H9 (cell line): Measurements from ENCODE around the gene FOXD2. TPM values are rescaled to one million over a fixed set of nuclear protein-coding genes. Genes with fewer than 3 reads are reported as not detected.

Experiments
- DNase-seq: peaks from one replicate; pipeline ENCODE4 v3.0.0-alpha.2; 2017
- H2AFZ ChIP-seq: one replicate; pipeline ENCODE4 v1.6.1; 2013; ENCODE audit warnings: mild to moderate bottlenecking, low read length, control low read depth, moderate library complexity
- H2AK5ac ChIP-seq: 2 replicates; pipeline ENCODE4 v1.6.1; 2013; ENCODE audit warnings: low read length, control low read depth, mixed read lengths; ENCODE audit not compliant: insufficient read length
- H2BK120ac ChIP-seq: one replicate; pipeline ENCODE4 v1.6.1; 2013; ENCODE audit warnings: low read depth, mild to moderate bottlenecking, low read length, control low read depth, inconsistent platforms; ENCODE audit not compliant: poor library complexity, severe bottlenecking
- H2BK12ac ChIP-seq: 2 replicates; pipeline ENCODE4 v1.6.1; 2013; ENCODE audit warnings: low read length, control low read depth, mixed read lengths, low read depth; ENCODE audit not compliant: insufficient read length
- H2BK15ac ChIP-seq: 2 replicates; pipeline ENCODE4 v1.6.1; 2013; ENCODE audit warnings: low read depth, low read length, control low read depth
- H2BK20ac ChIP-seq: one replicate; pipeline ENCODE4 v1.6.1; 2013; ENCODE audit warnings: low read depth, mild to moderate bottlenecking, low read length, control low read depth, inconsistent platforms; ENCODE audit not compliant: poor library complexity, severe bottlenecking
- H2BK5ac ChIP-seq: 2 replicates; pipeline ENCODE4 v1.6.1; 2013; ENCODE audit warnings: low read length, control low read depth, mixed read lengths; ENCODE audit not compliant: insufficient read length
- H3K14ac ChIP-seq: 2 replicates; pipeline ENCODE4 v1.6.1; 2013; ENCODE audit warnings: low read length, control low read depth; ENCODE audit not compliant: insufficient read depth
- H3K18ac ChIP-seq: 2 replicates; pipeline ENCODE4 v1.6.1; 2013; ENCODE audit warnings: low read depth, mild to moderate bottlenecking, mixed read lengths, low read length, control low read depth; ENCODE audit not compliant: insufficient read length
- H3K23ac ChIP-seq: 2 replicates; pipeline ENCODE4 v1.6.1; 2013; ENCODE audit warnings: low read length, control low read depth, mixed read lengths, low read depth; ENCODE audit not compliant: insufficient read length
- H3K23me2 ChIP-seq: 2 replicates; pipeline ENCODE4 v1.6.1; 2013; ENCODE audit warnings: low read depth, mild to moderate bottlenecking, mixed read lengths, low read length, control low read depth; ENCODE audit not compliant: insufficient read length, poor library complexity, severe bottlenecking
- H3K27ac ChIP-seq: 2 replicates; pipeline ENCODE4 v1.5.1; 2013; ENCODE audit warnings: low read length, control low read depth, mixed read lengths, low read depth; ENCODE audit not compliant: insufficient read length
- H3K27me3 ChIP-seq: 2 replicates; pipeline ENCODE4 v1.6.1; 2013; ENCODE audit warnings: low read length, control low read depth, inconsistent platforms; ENCODE audit not compliant: insufficient read depth
- H3K4ac ChIP-seq: 2 replicates; pipeline ENCODE4 v1.6.1; 2013; ENCODE audit warnings: low read depth, mild to moderate bottlenecking, control low read depth, inconsistent platforms, low read length, moderate library complexity
- H3K4me1 ChIP-seq: 2 replicates; pipeline ENCODE4 v1.6.1; 2013; ENCODE audit warnings: low read length, control low read depth, inconsistent platforms; ENCODE audit not compliant: insufficient read depth
- H3K4me2 ChIP-seq: 2 replicates; pipeline ENCODE4 v1.6.1; 2013; ENCODE audit warnings: low read length, control low read depth, mixed read lengths; ENCODE audit not compliant: insufficient read length, insufficient read depth
- H3K56ac ChIP-seq: 2 replicates; pipeline ENCODE4 v1.6.1; 2013; ENCODE audit warnings: low read depth, mild to moderate bottlenecking, mixed read lengths, low read length, control low read depth; ENCODE audit not compliant: insufficient read length
- H3K79me1 ChIP-seq: 2 replicates; pipeline ENCODE4 v1.6.1; 2013; ENCODE audit warnings: low read depth, mild to moderate bottlenecking, moderate library complexity, low read length, control low read depth, inconsistent platforms; ENCODE audit not compliant: insufficient read depth, poor library complexity, severe bottlenecking
- H3K79me2 ChIP-seq: 2 replicates; pipeline ENCODE4 v1.6.1; 2013; ENCODE audit warnings: low read length, control low read depth, inconsistent platforms; ENCODE audit not compliant: insufficient read depth
- H3K9ac ChIP-seq: 2 replicates; pipeline ENCODE4 v1.6.1; 2013; ENCODE audit warnings: low read length, control low read depth, mixed read lengths; ENCODE audit not compliant: insufficient read length; ENCODE audit errors: extremely low read depth
- H3K9me3 ChIP-seq: one replicate; pipeline ENCODE4 v1.6.1; 2013; ENCODE audit warnings: low read depth, low read length, inconsistent platforms; ENCODE audit not compliant: control insufficient read depth
- H3T11ph ChIP-seq: one replicate; pipeline ENCODE4 v1.6.1; 2013; ENCODE audit warnings: mild to moderate bottlenecking, low read length, control low read depth, inconsistent platforms
- H4K20me1 ChIP-seq: one replicate; pipeline ENCODE4 v1.6.1; 2013; ENCODE audit not compliant: control insufficient read depth, insufficient read length, insufficient read depth
- H4K5ac ChIP-seq: 2 replicates; pipeline ENCODE4 v1.6.1; 2013; ENCODE audit warnings: low read depth, mild to moderate bottlenecking, mixed read lengths, low read length, control low read depth; ENCODE audit not compliant: insufficient read length
- H4K8ac ChIP-seq: replicated peaks from 2 replicates; pipeline ENCODE4 v1.6.1; 2013; ENCODE audit warnings: low read length, control low read depth, mixed read lengths, low read depth; ENCODE audit not compliant: insufficient read length
- H4K91ac ChIP-seq: 2 replicates; pipeline ENCODE4 v1.6.1; 2013; ENCODE audit warnings: low read depth, mild to moderate bottlenecking, moderate library complexity, mixed read lengths, low read length, control low read depth; ENCODE audit not compliant: insufficient read length
- H3K27ac Mint-ChIP-seq, 3 experiments: 2 replicates in 2 of 3; 3 replicates in 1 of 3; pipeline ENCODE4 v1.8.0; 2020 to 2021; ENCODE audit warnings: mixed read lengths in 3 of 3, mild to moderate bottlenecking in 1 of 3, moderate library complexity in 1 of 3
- H3K27me3 Mint-ChIP-seq: 2 replicates; pipeline ENCODE4 v1.8.0; 2021; ENCODE audit warnings: low read depth, mild to moderate bottlenecking, moderate library complexity, mixed read lengths
- H3K36me3 Mint-ChIP-seq, 3 experiments: 2 replicates in 2 of 3; 3 replicates in 1 of 3; pipeline ENCODE4 v1.8.0; 2020 to 2021; ENCODE audit warnings: low read depth in 3 of 3, mixed read lengths in 3 of 3; ENCODE audit not compliant: insufficient read depth in 1 of 3
- H3K4me1 Mint-ChIP-seq, 2 experiments: 2 replicates each; pipeline ENCODE4 v1.8.0; 2020; ENCODE audit warnings: mixed read lengths in 2 of 2
- H3K4me3 Mint-ChIP-seq, 2 experiments: 2 replicates in 1 of 2; 3 replicates in 1 of 2; pipeline ENCODE4 v1.8.0; 2020 to 2021; ENCODE audit warnings: mild to moderate bottlenecking in 2 of 2, mixed read lengths in 2 of 2, moderate library complexity in 1 of 2
- H3K9me3 Mint-ChIP-seq, 2 experiments: 2 replicates in 1 of 2; 3 replicates in 1 of 2; pipeline ENCODE4 v1.8.0; 2020; ENCODE audit warnings: mild to moderate bottlenecking in 2 of 2, mixed read lengths in 2 of 2, moderate library complexity in 1 of 2
- CTCF ChIP-seq: fragments of 200-600 bp; sonication (generic); conservative IDR thresholded peaks from 3 replicates; pipeline ENCODE4 v1.8.0; 2021; ENCODE audit warnings: antibody characterized with exemption, mild to moderate bottlenecking
- WGBS: extraction: QIAGEN DNeasy Blood & Tissue Kit; methylation state at CpG from one replicate; pipeline ENCODE4 v1.1.7; 2013; ENCODE audit warnings: missing lambda C conversion rate, low lambda C conversion rate, mixed read lengths; ENCODE audit not compliant: insufficient read length; ENCODE audit errors: extremely low coverage; 5-methylcytosine and 5-hydroxymethylcytosine counted together
- total RNA-seq: library from RNA; stranded (reverse); gene quantifications from 2 replicates; pipeline ENCODE4 v1.2.1, GENCODE V29; 2021

FOXD2 gene
- total RNA-seq, 1 experiment from 2014 or later: not detected

DNA sequence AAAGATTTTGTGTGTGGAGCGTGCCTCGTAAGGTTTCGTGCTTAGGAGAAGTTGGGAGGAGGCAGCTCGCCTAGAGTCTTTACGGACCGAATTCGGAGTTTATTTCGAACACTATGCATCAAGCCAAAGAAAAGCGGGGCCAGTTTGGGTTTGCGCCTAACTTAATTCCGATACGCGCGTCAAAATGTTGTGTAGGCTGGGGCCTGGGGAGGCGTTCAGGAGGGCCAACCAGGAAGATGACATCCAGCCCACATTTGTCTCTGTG lies 6.4 kb downstream of the FOXD2 start:
- Mint-ChIP-seq H3K4me3 (peak overlapping the region; percentile 28 to 72; a peak in 4 of 5 replicates), H3K9me3 (peaks cover 0 to 10% of the 10 kb centered on the region in 2 experiments; a peak in 2 of 5 replicates), H3K27me3 (no peaks in the 10 kb centered on the region), H3K4me1 (peaks cover 27 to 37% of the 10 kb centered on the region in 2 experiments), H3K36me3 (no peaks in the 10 kb centered on the region; a peak in 1 of 7 replicates), H3K27ac (no peak overlapping the region)
- Histone ChIP-seq H3K23ac (no peak overlapping the region), H2AFZ (no peak overlapping the region), H3T11ph (no peak overlapping the region), H3K56ac (no peak overlapping the region), H3K4ac (no peak overlapping the region), H3K4me2 (peak overlapping the region; percentile 71), H3K23me2 (peaks cover 11% of the 10 kb centered on the region), H2BK12ac (no peak overlapping the region), H3K14ac (no peak overlapping the region), H2BK20ac (no peak overlapping the region), H2BK120ac (no peak overlapping the region), H3K9me3 (no peaks in the 10 kb centered on the region), H2AK5ac (no peak overlapping the region), H3K18ac (no peak overlapping the region), H3K27ac (no peak overlapping the region), H2BK5ac (no peak overlapping the region), H3K79me1 (no peaks in the 10 kb centered on the region), H3K4me1 (peaks cover 6% of the 10 kb centered on the region; the same call in 1 of the 2 replicates), H3K9ac (no peak overlapping the region), H3K79me2 (no peaks in the 10 kb centered on the region), H3K27me3 (peaks cover 96% of the 10 kb centered on the region), H2BK15ac (no peak overlapping the region), H4K20me1 (no peaks in the 10 kb centered on the region), H4K5ac (no peak overlapping the region), H4K8ac (no peak overlapping the region), H4K91ac (no peak overlapping the region)
- TF ChIP-seq CTCF: no peak
- DNase-seq: no peak
- no CpG with 5 or more reads among the region's 15 CpGs for WGBS
